Measurements from ENCODE around the gene MAP3K6. TPM values are rescaled to one million over a fixed set of nuclear protein-coding genes. Genes with fewer than 3 reads are reported as not detected.

The MAP3K6 gene
- total and polyA plus RNA-seq, 2 of the 4 experiments (the other 2 are of a cell fraction): 4.8 to 15.9 TPM

DNA sequence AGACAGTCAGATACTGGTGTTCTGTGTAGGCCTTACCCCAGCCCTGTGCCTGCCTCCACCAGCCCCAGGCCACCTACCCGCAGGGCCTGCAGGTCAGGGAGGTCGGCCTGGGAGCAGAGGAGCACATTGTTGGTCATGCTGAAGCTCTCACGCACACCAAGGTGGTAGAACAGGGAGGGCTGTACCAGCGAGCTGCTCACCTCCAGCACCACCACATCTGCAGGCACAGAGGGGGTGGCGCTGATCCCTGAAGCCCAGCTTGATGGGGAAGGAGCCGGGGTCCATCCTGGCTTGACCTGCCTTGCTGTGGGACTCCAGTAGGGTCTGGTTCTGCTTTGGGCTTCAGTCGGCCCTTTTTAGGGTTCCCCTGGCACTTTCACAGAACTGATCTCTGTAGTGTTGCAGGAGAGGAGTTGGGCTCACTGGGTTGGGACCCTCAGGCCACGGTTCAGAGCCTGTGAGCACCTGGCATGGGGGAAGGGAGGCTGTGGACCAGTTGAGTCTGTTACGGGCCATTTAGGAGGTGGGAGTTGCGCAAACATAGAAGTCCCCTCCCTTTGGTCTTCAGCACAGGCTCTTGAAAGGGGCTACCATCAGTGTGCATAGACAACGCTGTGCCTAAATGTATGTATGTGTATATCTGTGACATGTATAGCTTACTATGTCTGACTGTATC lies 1.9 kb downstream of the MAP3K6 start:
- BruUV-seq (replicated peaks): no TSS peak
- Histone ChIP-seq H3K18ac (ENCODE audit: low read depth, low read length) (peak overlapping the region; percentile 47), H3K4me2 (ENCODE audit: low read depth, low read length) (peak overlapping the region; percentile 85), H2AK5ac (ENCODE audit: low read depth, low read length) (peak overlapping the region; percentile 91), H2BK15ac (ENCODE audit: low read depth, low read length) (peak overlapping the region; percentile 9; the same call in 1 of the 3 replicates), H3K27ac (ENCODE audit: insufficient read depth, low read length) (peak overlapping the region; percentile 52), H4K20me1 (ENCODE audit: insufficient read depth, low read length) (peaks cover 2% of the 10 kb centered on the region; the same call in 1 of the 2 replicates), H4K8ac (ENCODE audit: low read depth in 2 of 2, low read length in 2 of 2) (peak overlapping the region; percentile 24 to 99; a peak in 3 of 4 replicates), H3K14ac (replicated peaks; ENCODE audit: low read depth, low read length) (peak overlapping the region; percentile 99), H3K23ac (ENCODE audit: low read depth, low read length) (peak overlapping the region; percentile 99), H3K4me3 (ENCODE audit: insufficient read depth, low read depth, low read length) (peak overlapping the region; percentile 33), H2AFZ (replicated peaks; ENCODE audit: low read length, poor library complexity) (peak overlapping the region; percentile 95), H2BK5ac (ENCODE audit: low read depth, low read length, poor library complexity, severe bottlenecking) (peak overlapping the region; percentile 78), H3K36me3 (ENCODE audit: control insufficient read depth, insufficient read depth, low read length) (peaks cover 26% of the 10 kb centered on the region), H3K56ac (ENCODE audit: extremely low read depth, insufficient read depth, low read length) (peak overlapping the region; percentile 79; the same call in 1 of the 2 replicates), H3K9me1 (ENCODE audit: insufficient read depth, low read length) (peaks cover 18% of the 10 kb centered on the region), H2BK20ac (ENCODE audit: low read depth, low read length) (peak overlapping the region; percentile 17), H4K5ac (ENCODE audit: low read depth, low read length) (peak overlapping the region; percentile 85), H3K4me1 (ENCODE audit: control insufficient read depth, insufficient read depth, low read length) (peaks cover 11% of the 10 kb centered on the region), H3K9ac (ENCODE audit: low read depth, low read length) (peak overlapping the region; percentile 90), H3K79me1 (ENCODE audit: low read depth in 1 of 2, low read length in 2 of 2) (peaks cover 6 to 24% of the 10 kb centered on the region in 2 experiments; a peak in 3 of 4 replicates), H2AK9ac (replicated peaks; ENCODE audit: low read depth, low read length, poor library complexity) (peak overlapping the region; percentile 93), H3K4ac (ENCODE audit: low read depth, low read length) (peak overlapping the region; percentile 96), H2BK120ac (ENCODE audit: low read depth, low read length) (peak overlapping the region; percentile 60; the same call in 1 of the 2 replicates), H3K9me3 (ENCODE audit: control insufficient read depth, insufficient read depth, low read length) (no peaks in the 10 kb centered on the region), H4K91ac (ENCODE audit: insufficient read depth, low read depth, low read length) (peak overlapping the region; percentile 45), H3K27me3 (ENCODE audit: control insufficient read depth, insufficient read depth, low read length) (no peaks in the 10 kb centered on the region)
- intact Hi-C loops (cut with micrococcal nuclease) (no loop called here), in situ Hi-C loops (cut with MboI; ENCODE audit: low sequenced_read_pairs) (no loop called here), dilution Hi-C loops (cut with HindIII; ENCODE audit: low sequenced_read_pairs, unreplicated experiment) (no loop called here)
- no peak for ATAC-seq (ENCODE audit: low read depth)
- peak; percentile 69 for TF ChIP-seq CEBPB (IDR thresholded peaks at IDR 0.05; ENCODE audit: low read depth, low read length)
- TF ChIP-seq, protein P1, sequence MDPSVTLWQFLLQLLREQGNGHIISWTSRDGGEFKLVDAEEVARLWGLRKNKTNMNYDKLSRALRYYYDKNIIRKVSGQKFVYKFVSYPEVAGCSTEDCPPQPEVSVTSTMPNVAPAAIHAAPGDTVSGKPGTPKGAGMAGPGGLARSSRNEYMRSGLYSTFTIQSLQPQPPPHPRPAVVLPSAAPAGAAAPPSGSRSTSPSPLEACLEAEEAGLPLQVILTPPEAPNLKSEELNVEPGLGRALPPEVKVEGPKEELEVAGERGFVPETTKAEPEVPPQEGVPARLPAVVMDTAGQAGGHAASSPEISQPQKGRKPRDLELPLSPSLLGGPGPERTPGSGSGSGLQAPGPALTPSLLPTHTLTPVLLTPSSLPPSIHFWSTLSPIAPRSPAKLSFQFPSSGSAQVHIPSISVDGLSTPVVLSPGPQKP (IDR thresholded peaks at IDR 0.05; ENCODE audit: borderline replicate concordance, low read depth, low read length): no peak
- TF ChIP-seq RFX5 (IDR thresholded peaks at IDR 0.05; ENCODE audit: low read depth, low read length): no peak
- TF ChIP-seq MAFK (IDR thresholded peaks at IDR 0.05; ENCODE audit: low read depth, low read length): no peak
- POLR2A ChIA-PET (ENCODE audit: unreplicated experiment): interaction anchor here (1.0 kb wide), 1 partner anchor 27 kb away, joined by 3 read pairs; no protein-coding TSS in a partner anchor
- 62% methylated on average over 3 of the region's 11 CpGs; no CpG with 5 or more reads in 1 of the 2 experiments for WGBS, 2 experiments (ENCODE audit: extremely low coverage in 2 of 2, insufficient read length in 1 of 2)
- no peak for DNase-seq
- CTCF ChIA-PET: interaction anchor here (0.6 to 2.3 kb wide), 3 partner anchors 26 to 305 kb away, joined by 3 to 9 read pairs (median 9); no protein-coding TSS in a partner anchor
